Activated CD4-positive, alpha-beta T cell treated with anti-CD3 and anti-CD28 coated beads for 36 hours (primary cell): ENCODE results near the gene ZDHHC21. TPM values are rescaled to one million over a fixed set of nuclear protein-coding genes. Genes with fewer than 3 reads are reported as not detected.

Experiments used
- total RNA-seq, 2 experiments: library from RNA; stranded (reverse); gene quantifications; one replicate each; pipeline ENCODE4 v1.2.3, GENCODE V29; 2021

The ZDHHC21 gene
- total RNA-seq, 2 experiments from 2014 or later: 5.1 TPM

Other genes starting within 250 kb of the ZDHHC21 start
- not detected for gene CER1, start 29.3 kb upstream of the ZDHHC21 start, total RNA-seq
- gene FREM1, start 217.0 kb upstream of the ZDHHC21 start, total RNA-seq: not detected